GM21825 (cell line): ENCODE measurements around the gene SMIM5.

Experiments
- ATAC-seq: cut with Tn5 transposase; IDR thresholded peaks from one replicate; pipeline ENCODE4 v1.9.1; 2021; ENCODE audit warnings: mild to moderate bottlenecking, moderate library complexity; ENCODE audit not compliant: unreplicated experiment

Gene SMIM5

GRCh38 chr17:75664099-75664549, 30.9 kb downstream of the SMIM5 start:
- ATAC-seq, result peak; percentile 52

DNA sequence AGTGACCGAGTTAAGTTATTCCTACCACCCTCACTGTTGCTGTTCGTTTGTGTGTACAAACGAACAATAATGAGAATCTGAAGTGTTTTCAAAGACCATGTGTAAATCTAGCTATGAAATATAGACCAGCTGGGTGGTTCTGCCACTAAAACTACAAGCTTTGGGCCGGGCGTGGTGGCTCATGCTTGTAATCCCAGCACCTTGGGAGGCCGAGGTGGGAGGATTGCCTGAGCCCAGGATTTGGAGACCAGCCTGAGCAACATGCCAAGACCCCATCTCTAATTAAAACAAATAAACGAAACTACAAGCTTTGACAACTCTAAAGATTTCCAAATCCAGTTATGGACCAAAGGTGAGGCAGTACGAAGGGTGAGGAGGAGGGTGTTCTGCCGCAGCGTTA, 32.7 kb downstream of the SMIM5 start:
- no peak for ATAC-seq

DNA sequence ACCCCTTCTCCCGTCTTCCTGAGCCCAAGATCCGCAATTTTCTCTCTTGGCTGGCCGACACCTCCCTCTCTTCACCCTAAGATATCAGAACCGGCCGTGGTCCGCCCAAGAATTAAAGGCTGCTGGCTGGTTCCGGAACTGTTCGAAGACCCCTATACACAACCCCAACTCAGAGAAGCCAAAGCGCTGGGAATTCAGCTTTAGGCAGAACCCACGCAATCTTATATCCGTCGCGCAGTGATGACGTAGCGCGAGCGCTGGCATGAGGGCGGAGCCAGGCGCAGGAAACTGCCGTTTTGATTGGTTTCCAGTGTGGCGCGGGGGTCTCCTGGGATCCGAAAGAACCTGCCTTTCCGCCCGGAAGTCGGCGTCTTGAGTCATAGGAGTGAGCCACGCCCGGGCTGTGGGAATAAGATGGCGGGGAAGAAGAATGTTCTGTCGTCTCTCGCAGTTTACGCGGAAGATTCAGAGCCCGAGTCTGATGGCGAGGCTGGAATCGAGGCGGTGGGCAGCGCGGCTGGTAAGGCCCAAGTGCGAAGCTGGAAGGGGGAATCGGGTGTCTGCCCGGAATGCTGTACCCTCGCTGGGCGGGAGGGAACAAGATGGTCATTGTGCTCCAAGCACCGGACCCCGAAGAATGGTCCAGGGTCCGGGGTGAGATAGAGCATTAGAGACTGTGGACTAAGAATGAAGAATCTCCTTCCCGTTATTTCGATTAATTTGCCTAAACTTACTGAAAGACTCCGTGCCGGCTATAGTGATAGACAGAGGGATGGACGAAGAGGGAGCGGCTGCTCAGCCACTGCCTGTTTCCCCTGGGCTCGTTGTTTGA, 33.9 kb downstream of the SMIM5 start, which contains the start of the genes RECQL5 and SAP30BP:
Gene RECQL5 (minus strand): TSS at position 196 of the 832 bp plus-strand sequence. CDS start 597 bp downstream, outside the sequence.
Gene SAP30BP (plus strand): TSS at position 380 of the 832 bp plus-strand sequence. CDS start 35 bp downstream, at position 415.
- peak; percentile 67 for ATAC-seq

GRCh38 chr17:75667825-75668224, 34.6 kb downstream of the SMIM5 start:
- ATAC-seq, result no peak

- no peak for ATAC-seq
Measured at GRCh38 chr17:75668489-75668888, 35.3 kb downstream of the SMIM5 start.

DNA sequence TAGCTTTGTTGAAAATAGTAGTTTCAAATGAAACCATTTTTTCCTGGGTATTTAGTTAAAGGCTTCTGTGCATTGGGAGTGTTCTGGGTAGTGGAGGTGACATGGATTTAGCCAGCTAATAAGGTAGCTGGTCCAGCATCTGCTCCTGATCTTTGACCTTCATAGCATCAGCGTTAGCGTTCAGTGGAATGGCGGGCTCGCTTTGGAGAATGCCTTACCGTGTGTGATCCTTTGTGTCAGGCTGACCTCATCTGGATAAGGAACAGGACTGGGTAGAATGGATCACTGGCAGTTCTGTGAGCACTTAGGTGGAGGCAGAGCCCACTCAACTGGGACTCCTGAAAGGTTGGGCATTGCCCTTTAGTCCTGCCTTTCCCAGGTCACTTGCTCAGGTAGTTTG, 37.6 kb downstream of the SMIM5 start:
- no peak for ATAC-seq

GRCh38 chr17:75672011-75672410, 38.8 kb downstream of the SMIM5 start:
- no peak for ATAC-seq

GRCh38 chr17:75673487-75673886, 40.3 kb downstream of the SMIM5 start:
- ATAC-seq, result no peak

- ATAC-seq, result no peak
Measured at GRCh38 chr17:75676461-75676860, 43.2 kb downstream of the SMIM5 start.

- ATAC-seq, result no peak
Measured at GRCh38 chr17:75679706-75680211, 46.5 kb downstream of the SMIM5 start.

GRCh38 chr17:75680431-75680830, 47.2 kb downstream of the SMIM5 start:
- ATAC-seq, result no peak

DNA sequence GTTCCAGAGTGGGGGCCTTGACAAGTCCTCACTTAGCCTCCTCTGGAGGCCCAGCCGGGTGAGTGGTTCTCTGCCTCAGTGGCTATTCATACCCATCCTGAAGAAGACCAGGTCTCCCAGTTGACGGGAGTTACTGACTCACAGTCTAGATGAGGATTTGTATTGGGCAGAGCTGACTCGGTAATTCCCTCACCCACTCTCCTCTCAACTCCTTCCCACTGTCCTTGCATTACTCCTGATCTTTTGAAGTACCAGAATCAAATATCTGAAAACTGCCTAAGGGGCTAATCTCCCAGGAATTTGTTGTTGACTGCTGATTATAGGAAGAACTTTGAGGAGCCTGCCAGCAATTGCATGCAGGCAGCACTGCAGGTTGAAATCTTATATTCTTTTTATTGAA, 48.1 kb downstream of the SMIM5 start:
- ATAC-seq, result no peak

DNA sequence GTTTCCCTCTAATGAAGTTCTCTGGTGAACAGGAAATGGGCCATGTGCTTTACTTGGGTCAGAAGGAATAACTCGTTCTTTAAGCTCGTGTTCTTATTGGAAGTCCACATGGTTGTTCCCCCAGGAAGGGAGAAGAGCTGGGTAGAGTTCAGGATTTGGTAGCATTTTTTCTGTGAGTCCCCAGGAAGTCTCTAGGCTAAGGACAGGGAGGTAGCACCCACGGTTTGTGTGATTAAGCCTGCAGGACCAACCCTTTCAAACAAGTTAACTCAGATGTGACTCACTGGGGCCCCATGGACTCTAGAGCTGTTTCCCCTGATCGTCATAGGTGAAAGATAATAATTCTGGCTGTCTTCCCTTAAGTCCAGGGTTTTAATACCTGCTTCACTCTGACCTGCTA, 50.3 kb downstream of the SMIM5 start:
- ATAC-seq, result no peak

GRCh38 chr17:75684249-75684648, 51.0 kb downstream of the SMIM5 start:
- no peak for ATAC-seq

GRCh38 chr17:75684924-75685323, 51.7 kb downstream of the SMIM5 start:
- ATAC-seq, result no peak

DNA sequence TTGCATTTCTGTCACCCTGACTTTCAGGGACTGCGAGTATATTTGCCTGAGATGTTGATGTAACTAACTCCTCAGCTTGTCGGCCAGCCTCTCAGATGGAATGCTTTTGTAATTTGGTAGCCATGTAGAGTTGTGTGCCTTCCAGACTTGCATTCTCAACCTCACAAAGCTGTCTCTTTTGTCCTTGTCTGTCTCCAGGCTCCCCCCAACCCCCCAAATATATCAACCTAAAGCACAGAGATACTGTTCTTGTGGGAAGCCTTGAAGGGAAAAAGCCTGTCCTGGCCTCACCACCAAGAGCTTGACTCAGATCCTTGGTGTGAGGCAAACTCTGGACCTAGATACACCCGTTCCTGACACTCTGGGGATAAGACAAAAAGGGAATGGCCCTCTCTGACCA, 52.3 kb downstream of the SMIM5 start:
- no peak for ATAC-seq

GRCh38 chr17:75688209-75688825, 55.1 kb downstream of the SMIM5 start:
- no peak for ATAC-seq

DNA sequence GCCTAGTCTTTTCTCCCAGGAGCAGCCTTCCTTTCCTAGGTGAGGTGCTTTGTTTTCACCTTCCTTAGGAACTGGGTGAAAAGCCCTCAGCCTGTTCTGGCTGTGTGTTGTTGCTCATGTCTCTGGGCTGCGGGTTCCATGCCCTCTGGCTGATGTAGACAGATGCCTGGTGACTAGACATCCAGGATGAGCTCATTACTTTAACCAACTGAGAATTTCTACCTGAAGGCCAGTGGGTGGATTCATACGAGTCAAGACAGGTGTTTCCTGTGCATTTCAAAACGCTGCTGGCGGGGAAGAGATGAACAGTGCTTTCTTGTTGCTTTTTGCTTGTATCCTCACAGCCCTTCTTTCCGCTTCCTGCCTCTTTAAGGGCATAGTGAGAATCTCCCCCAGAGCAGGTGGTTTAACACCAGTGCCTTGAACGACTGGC, 56.2 kb downstream of the SMIM5 start:
- peak; percentile 46 for ATAC-seq
